ENCODE data around the gene RAD50.

Gene RAD50

GRCh38 chr5:132667309-132667708 lies 110.5 kb downstream of the RAD50 start:
- TF ChIP-seq, protein P1, sequence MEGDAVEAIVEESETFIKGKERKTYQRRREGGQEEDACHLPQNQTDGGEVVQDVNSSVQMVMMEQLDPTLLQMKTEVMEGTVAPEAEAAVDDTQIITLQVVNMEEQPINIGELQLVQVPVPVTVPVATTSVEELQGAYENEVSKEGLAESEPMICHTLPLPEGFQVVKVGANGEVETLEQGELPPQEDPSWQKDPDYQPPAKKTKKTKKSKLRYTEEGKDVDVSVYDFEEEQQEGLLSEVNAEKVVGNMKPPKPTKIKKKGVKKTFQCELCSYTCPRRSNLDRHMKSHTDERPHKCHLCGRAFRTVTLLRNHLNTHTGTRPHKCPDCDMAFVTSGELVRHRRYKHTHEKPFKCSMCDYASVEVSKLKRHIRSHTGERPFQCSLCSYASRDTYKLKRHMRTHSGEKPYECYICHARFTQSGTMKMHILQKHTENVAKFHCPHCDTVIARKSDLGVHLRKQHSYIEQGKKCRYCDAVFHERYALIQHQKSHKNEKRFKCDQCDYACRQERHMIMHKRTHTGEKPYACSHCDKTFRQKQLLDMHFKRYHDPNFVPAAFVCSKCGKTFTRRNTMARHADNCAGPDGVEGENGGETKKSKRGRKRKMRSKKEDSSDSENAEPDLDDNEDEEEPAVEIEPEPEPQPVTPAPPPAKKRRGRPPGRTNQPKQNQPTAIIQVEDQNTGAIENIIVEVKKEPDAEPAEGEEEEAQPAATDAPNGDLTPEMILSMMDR (IDR thresholded peaks at IDR 0.05; ENCODE audit: low read depth, low read length): no peak
- no peak for TF ChIP-seq MYC (IDR thresholded peaks at IDR 0.05; ENCODE audit: low read depth, low read length)
- no peak for TF ChIP-seq POLR2A (IDR thresholded peaks at IDR 0.05; ENCODE audit: extremely low read depth, insufficient read length)
- TF ChIP-seq, protein P2, sequence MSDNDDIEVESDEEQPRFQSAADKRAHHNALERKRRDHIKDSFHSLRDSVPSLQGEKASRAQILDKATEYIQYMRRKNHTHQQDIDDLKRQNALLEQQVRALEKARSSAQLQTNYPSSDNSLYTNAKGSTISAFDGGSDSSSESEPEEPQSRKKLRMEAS (IDR thresholded peaks at IDR 0.05; ENCODE audit: low read depth, low read length): no peak
- no peak for DNase-seq (ENCODE audit: low read depth)
- H3K4me3 ChIP-seq (ENCODE audit: low read depth, low read length): no peak overlapping the region

DNA sequence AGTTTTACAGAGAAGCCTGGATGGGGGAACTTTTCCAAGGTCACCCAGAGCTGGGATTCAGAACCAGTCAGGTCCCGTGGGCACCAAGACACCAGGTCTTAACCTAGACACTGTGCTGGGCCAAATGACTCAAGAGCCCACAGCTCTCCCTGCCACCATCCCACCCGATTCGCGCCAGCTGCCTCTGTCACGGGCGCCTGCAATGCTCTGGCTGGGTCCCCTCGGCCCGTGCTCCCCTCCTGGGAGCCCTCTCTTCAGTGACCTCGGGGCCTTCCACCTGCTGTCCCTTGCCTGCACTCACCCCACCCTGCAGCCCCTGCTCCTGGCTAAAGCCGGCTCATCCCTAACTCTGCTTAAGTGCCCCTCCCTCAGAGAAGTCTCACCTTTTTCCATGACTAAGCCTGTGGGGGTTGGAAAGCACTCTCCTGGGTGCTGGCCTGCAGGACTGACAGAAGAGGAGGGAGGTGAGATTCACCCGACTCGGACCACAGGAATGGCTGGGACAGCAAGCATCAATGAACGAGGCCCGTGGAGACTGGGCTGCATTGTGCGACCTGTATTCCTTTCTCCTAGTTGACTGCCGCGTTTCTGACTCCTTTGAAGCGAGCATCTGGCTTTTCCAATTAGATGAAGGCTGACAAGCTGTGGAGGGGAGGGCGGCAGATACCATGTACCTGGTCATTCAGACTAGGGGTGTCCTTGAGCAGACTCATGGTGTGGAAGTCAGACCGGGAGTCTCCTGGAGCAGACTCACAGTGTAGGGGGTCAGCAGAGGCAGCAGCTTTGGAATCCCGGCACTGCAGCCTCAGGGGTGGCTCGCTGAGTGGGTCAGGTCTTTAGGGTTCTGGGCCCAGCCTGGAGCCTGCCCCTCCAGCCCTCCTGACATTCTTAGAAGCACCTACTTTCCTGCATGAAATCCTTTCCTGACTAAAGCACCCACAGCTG lies 111.3 kb downstream of the RAD50 start:
- TF ChIP-seq, protein P2 (IDR thresholded peaks at IDR 0.05; ENCODE audit: low read depth, low read length): no peak
- TF ChIP-seq MYC (IDR thresholded peaks at IDR 0.05; ENCODE audit: low read depth, low read length): no peak
- TF ChIP-seq POLR2A (IDR thresholded peaks at IDR 0.05; ENCODE audit: extremely low read depth, insufficient read length): no peak
- H3K4me3 ChIP-seq (ENCODE audit: low read depth, low read length): no peak overlapping the region
- DNase-seq (ENCODE audit: low read depth): no peak

GRCh38 chr5:132668706-132669454 lies 112.1 kb downstream of the RAD50 start:
- H3K4me3 ChIP-seq (ENCODE audit: low read depth, low read length): no peak overlapping the region
- TF ChIP-seq, protein P2 (IDR thresholded peaks at IDR 0.05; ENCODE audit: low read depth, low read length): no peak
- TF ChIP-seq, protein P1 (IDR thresholded peaks at IDR 0.05; ENCODE audit: low read depth, low read length): no peak
- TF ChIP-seq MYC (IDR thresholded peaks at IDR 0.05; ENCODE audit: low read depth, low read length): no peak
- TF ChIP-seq POLR2A (IDR thresholded peaks at IDR 0.05; ENCODE audit: extremely low read depth, insufficient read length): no peak
- no peak for DNase-seq (ENCODE audit: low read depth)

- no peak overlapping the region for H3K4me3 ChIP-seq (ENCODE audit: low read depth, low read length)
- DNase-seq (ENCODE audit: low read depth): no peak
- TF ChIP-seq MYC (IDR thresholded peaks at IDR 0.05; ENCODE audit: low read depth, low read length): no peak
- TF ChIP-seq, protein P2 (IDR thresholded peaks at IDR 0.05; ENCODE audit: low read depth, low read length): no peak
- TF ChIP-seq POLR2A (IDR thresholded peaks at IDR 0.05; ENCODE audit: extremely low read depth, insufficient read length): no peak
Observed at GRCh38 chr5:132669455-132669820, 112.7 kb downstream of the RAD50 start.

DNA sequence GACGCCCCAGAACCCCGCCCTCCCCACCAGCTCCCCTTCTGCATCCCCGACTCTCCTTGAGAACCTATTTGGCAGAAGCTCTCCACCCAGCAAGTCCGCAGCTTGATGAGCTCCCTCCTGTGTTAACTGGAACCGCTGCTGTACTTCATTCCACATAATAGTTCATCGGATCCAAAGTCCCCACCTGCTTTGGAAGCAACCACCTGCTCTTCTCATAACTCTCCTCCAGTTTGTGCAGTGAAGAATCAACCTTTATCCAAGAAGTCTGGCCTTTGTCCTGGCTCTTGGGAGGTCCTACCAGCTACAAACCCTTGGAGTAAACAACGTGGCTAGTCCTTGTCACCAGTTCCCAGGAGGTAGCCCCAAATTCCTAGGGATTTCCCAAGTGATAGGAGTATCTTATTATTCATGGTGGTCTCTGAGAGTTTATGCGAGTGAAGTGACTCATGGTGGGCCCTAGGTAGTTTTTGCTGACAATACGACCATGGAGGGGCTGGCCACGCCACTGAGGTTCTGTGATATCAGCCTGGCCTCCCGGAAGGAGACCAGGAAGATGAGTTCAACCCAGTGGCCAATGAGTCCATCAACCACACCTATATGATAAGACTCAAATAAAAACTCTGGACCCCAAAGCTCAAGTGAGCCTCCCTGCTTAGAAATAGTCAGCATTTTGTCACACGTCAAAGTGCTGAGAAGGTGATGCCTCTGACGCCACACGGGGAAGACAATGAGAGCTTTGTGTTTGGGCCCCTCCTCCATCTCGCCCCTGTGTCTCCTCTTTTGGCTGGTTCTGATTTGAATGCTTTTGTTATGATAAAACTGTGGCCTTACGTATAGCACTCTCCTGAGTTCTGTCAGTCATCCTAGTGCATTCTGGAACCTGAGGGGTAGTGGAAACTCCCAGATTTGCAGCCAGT lies 113.4 kb downstream of the RAD50 start:
- no peak for DNase-seq (ENCODE audit: low read depth)
- TF ChIP-seq MYC (IDR thresholded peaks at IDR 0.05; ENCODE audit: low read depth, low read length) (no peak), POLR2A (IDR thresholded peaks at IDR 0.05; ENCODE audit: extremely low read depth, insufficient read length) (no peak)
- TF ChIP-seq, protein P2 (IDR thresholded peaks at IDR 0.05; ENCODE audit: low read depth, low read length): no peak
- TF ChIP-seq, protein P1 (IDR thresholded peaks at IDR 0.05; ENCODE audit: low read depth, low read length): no peak
- no peak overlapping the region for H3K4me3 ChIP-seq (ENCODE audit: low read depth, low read length)

GRCh38 chr5:132671000-132671399 lies 114.2 kb downstream of the RAD50 start:
- TF ChIP-seq MYC (IDR thresholded peaks at IDR 0.05; ENCODE audit: low read depth, low read length) (no peak), POLR2A (IDR thresholded peaks at IDR 0.05; ENCODE audit: extremely low read depth, insufficient read length) (no peak)
- TF ChIP-seq, protein P1 (IDR thresholded peaks at IDR 0.05; ENCODE audit: low read depth, low read length): no peak
- TF ChIP-seq, protein P2 (IDR thresholded peaks at IDR 0.05; ENCODE audit: low read depth, low read length): no peak
- DNase-seq (ENCODE audit: low read depth): no peak
- no peak overlapping the region for H3K4me3 ChIP-seq (ENCODE audit: low read depth, low read length)

Data from NB4 (cell line).